RCC 7860 (cell line): ENCODE measurements around the gene ZNF500.

ENCODE experiments used
- DNase-seq: peaks from one replicate; pipeline ENCODE4 v3.0.0-alpha.2; 2015; ENCODE audit warnings: low spot score
- FAIRE-seq: peaks from 2 replicates; lab custom pipeline; 2012; peaks lifted over from hg19 to GRCh38; lab: Jason Lieb, UNC

The ZNF500 gene

GRCh38 chr16:4713663-4714501, 53.1 kb downstream of the ZNF500 start:
- DNase-seq (no peak), FAIRE-seq (no peak)

DNA sequence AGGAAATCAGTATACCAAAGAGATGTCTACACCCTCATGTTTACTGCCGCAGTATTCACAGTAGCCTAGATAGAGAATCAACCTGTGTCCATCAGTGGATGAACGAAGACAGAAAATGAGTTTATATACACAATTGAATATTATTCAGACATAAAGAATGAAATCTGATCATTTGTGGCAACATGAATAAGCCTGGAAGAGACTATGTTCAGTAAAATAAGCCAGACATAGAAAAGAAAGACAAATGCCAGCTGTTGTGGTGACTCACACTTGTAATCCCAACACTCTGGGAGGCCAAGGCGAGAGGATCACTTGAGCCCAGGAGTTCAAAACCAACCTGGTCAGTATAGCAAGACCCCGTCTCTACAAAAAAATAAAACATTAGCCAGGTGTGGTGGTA, 57.5 kb downstream of the ZNF500 start:
- no peak for FAIRE-seq
- no peak for DNase-seq

DNA sequence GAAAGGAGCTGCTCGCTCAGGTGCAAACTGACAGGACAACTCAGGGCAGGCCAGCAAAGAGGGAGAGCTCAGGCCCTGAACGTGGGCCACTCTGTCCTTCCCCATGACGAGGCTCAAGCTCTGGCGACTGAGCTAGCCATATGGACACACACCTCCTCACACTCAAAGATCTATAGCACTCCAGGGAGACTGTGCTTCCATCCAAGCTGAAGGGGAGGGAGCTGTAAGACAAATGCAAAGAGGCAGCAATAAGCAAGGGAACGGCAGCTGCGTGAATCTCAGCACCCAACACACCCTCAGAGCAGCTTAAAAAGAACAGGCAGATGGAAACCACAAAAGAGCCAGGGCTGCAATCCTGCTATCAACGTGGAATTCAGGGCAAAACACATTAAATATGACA, 60.1 kb downstream of the ZNF500 start:
- FAIRE-seq, result no peak
- no peak for DNase-seq

DNA sequence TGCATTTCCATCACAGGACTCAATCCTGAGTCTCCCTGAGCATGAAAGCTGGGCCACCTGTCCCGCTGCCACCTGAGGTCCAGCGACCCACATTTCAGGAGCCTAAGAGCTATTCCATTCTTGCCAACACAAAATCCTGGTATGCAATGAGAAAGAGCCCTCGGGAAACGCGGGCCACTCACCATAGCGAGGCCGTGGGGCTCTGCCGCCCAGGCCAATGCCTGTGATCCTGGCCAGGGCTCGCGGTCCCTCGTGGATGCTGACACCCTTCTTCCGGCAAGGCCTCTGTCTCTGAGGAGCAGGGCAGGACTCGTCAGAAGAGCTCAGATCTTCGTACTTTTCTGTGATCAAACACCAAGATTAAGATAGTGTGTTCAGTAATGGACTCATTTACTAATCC, 62.0 kb downstream of the ZNF500 start:
- FAIRE-seq (no peak), DNase-seq (no peak)

DNA sequence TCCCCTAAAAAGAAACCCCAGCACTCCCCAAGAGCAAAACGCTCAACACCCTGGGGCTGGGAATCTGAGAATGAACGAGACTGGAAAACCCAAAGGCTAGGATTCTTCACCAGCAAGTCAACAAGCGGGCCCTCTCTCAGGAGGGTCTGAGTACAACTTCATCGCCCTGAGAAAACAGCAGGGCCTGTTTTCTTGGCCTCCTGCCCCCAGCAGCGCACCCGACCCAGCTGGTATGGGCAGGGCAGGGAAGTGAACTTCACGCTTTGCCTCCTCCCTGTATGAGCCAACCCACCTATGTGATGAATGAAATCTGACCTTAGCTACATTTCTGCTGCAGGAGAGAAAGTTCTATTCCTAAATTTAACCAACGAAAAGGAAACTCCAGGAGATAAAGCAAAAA, 62.5 kb downstream of the ZNF500 start:
- FAIRE-seq (no peak), DNase-seq (no peak)

DNA sequence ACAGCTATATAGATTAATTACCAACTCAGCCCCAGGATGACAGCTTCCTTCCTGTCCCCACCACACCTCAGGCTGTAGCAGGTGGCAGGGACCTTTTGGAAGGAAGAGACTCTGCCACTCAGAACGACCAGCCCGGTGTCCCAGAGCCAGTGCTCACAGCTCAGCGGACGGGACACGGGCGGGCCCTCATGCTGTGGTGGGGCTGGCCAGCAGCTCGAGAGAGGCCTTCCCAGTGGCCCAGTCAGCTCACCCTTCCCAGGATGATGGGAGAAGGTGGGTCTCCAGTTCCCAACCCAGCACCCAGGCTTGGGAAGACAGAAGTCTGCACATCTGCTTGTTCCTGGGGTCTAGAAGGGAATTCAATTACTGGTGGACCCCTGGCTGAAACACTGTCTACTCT, 63.1 kb downstream of the ZNF500 start:
- FAIRE-seq (no peak), DNase-seq (no peak)

GRCh38 chr16:4702466-4702808, 64.5 kb downstream of the ZNF500 start:
- FAIRE-seq, result peak; percentile 88
- DNase-seq, result peak; percentile 69

DNA sequence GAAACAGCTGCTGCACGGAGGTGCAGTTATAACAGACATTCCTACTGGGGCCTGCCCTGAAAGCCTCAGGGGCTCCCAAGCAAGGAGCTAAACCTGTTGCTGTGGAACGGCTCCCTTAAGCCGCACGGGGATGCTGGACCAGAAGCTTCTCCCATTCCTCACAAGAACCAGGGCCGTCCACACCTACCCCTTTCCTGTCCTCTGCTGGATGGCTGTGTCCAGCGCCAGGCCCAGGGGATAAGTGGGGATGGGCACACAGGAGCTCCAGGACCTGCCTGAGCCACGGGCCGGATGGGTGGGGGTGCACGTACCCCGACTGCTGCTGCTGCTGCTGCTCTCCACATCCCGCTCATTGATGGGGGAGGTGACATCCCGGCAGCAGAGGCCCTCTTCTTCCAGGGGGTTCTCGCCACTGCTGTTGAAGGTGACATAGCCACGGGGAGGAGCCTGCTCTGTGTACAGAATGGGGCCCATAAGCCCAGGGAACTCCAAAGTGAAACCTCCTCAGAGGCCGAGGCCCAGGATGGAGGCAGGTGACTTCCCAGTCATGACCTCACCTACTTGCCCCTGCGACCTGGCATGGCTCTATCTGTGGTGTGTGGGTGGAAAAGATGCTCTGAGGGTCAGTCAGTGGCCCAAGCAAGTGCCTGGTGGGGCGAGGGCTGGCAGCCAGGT, 65.0 kb downstream of the ZNF500 start:
- FAIRE-seq, result no peak

DNA sequence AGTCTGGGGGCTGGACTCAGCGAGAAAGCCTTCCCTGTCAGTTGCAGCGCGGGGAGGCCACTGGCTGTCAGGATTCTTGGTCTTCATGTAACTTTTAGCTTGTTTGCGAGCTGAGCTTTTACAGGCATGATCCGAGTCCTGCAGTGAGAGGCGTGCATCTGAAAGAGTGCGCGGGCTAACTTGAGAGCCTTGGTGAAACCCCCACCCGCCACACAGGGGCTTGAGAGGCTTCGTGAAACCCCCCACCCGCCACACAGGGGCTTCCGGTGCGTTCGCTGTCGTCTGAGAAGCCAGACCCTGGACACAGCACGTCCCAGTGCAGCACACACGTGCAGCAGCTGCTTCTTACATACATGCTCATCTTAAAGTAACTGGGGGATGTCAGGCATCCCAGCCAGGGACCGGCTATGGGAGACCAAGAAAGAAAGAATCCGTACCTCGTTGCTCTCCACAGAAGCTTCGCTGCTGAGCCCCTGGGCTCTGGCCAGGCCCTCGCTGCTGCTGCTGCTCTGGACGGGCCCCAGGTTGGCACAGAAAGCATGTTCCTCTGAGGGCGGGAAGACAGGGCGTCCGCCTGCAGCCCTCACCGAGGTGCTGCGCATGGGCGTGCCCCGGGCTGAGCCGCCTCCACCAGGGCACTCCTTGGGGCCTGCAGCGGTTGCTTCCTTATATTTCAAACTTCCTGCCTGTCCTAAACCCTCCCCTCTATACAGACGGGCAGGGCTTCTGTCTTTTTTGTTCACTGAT, 65.8 kb downstream of the ZNF500 start:
- no peak for FAIRE-seq
- DNase-seq, result no peak

More for the DNA sequence above, 65.0 kb downstream of the ZNF500 start:
- no peak for DNase-seq

GRCh38 chr16:4700380-4700996, 66.5 kb downstream of the ZNF500 start:
- no peak for DNase-seq
- no peak for FAIRE-seq

GRCh38 chr16:4699046-4699556, 67.9 kb downstream of the ZNF500 start:
- DNase-seq, result no peak
- no peak for FAIRE-seq

DNA sequence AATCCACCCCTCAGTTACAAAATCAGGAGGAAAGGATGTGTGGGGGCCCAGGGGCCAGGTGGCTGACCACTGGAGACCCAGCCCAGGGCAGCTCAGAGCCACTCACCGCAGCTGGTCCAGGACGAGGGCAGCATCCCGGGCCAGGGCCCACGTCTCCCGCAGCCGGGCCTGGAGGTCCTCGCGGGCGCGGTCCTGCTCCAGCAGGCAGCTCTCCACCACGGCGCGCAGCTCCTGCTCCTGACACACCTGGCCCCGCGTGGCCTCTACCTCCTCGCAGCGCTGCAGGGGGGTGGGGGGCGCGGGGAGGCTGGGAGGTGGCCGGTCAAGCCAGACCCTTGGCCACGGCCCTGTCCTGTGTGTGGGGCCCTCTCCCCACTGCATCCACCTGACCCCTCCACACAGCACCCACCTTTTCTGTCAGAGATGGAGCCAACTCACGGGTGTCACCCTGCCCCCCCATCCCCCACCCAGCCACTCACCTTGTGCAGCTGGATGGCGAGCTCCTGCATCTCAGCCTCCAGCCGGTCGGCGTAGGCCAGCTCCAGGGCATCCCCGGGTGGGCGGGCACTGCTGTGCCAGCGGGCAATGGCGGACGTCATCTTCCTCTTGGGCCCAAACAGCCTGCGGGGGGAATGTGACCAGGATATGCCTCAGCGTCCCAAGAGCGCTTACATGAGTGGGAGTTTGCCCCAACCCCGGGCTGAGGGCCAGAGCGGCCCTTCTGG, 68.5 kb downstream of the ZNF500 start:
- DNase-seq, result no peak
- no peak for FAIRE-seq
